ENCODE measurements around the gene DBH.

Gene DBH

GRCh38 chr9:133645021-133645765 is 9.0 kb downstream of the DBH start:
- no peak for DNase-seq

DNA sequence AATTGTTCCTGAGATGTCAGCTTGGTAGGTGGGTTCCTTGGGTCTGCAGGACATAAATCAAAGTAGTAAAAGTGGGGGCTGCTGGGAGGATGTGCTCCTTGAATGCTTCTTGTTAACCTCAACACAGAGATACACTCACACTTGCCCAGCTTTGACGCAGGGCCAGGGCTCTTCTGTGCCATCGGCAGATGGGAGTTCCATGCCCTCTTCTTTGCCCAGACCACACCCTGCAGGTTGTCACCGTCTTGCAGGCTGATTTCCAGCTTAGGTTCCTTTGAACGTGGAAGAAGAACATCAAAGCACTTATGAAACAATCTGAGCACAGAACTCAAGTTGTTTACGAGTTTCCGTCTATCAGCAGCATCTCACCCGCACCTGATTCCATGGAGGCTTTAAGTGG is 11.0 kb downstream of the DBH start:
- DNase-seq, result no peak

DNA sequence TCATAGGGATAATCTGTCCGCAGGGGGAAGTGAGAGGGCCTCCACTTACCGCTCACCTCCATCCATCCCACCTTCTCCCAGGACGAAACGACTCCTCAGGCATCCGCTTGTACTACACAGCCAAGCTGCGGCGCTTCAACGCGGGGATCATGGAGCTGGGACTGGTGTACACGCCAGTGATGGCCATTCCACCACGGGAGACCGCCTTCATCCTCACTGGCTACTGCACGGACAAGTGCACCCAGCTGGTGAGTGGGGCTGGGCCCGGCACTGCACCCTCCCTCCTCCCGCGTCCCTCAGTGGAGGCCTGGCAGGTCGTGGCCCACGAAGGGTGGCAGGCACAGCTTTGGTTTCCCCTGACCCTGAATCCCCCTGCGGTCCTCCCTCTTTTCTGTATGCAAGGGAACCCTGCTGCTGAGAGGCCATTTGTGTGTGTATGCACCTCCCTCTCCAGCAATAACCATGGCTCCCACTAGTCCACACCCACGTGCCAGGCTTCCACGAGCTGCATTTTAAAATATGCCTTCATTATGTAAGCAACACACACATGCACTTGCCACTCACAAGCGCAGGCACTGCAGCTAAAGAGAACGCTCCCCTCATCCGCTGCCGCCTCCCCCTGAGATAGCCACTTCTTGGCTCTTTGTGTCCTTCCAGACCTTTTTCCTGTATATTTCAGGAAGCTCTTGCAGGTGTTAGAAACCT is 11.8 kb downstream of the DBH start:
- DNase-seq, result no peak

GRCh38 chr9:133649194-133649593 is 13.0 kb downstream of the DBH start:
- DNase-seq, result no peak

- no peak for DNase-seq
Observed at GRCh38 chr9:133650026-133650425, 13.9 kb downstream of the DBH start.

DNA sequence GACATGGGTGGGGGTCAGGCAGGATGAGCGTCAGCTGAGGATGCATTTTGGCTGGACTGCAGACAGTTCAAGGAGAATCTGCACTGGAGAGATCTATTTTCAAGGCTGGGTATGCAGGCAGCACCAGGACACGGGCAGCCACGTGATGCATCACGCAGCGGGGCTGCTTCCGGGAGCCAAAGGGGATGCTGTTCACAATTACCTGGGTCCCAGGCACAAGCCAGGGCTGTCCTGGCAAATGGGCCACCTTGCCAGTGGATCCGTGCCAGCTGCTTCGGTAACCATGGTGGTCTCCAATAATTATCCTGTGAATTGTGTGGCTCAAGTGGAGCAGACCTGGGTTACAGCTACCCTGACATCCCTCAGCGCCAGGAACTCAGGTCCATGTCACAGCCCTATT is 17.5 kb downstream of the DBH start:
- DNase-seq, result no peak

DNA sequence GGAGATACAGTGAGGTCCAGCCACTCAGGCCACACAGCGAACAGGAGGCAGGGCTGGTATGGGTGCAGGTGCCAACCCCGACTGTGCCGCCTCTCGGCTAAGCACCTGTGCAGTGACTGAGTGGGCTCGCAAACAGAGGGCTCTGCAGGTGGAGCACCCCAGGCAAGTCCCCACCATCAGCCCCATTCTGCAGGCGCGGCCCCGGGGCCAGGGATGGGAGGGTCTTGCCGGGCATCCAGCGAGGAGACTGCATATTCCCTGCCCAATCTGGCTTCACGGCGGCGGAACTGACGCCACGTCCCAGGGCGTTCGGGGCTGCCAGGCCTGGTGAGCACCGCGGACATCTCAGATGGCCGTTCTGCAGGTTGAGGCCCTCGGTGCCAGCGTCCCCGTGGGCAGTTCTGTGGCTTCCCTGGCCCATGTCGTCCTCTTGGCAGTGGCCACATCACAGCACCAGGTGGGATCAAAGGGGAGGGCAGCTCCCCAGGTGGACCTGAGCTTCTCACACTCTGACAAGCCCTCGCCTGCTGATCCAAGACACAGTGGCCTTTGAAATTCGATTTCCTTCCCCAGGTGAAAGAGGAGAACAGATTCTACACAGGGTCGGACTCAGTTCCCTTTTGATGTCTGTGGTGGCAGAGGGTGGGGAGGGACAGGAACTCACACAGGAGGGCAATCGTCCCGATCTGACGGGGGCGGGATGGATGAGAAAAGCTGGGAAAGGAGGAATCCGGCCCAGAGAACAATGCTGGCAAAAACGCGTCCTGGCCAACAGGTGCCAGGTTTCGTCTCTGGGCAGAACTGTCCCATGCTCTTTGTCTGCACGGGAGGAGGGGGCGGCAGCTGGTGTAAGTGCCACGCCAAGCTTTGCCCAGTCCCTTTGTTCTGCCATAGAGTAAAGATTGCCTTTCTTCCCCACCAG is 18.8 kb downstream of the DBH start:
- DNase-seq, result no peak

DNA sequence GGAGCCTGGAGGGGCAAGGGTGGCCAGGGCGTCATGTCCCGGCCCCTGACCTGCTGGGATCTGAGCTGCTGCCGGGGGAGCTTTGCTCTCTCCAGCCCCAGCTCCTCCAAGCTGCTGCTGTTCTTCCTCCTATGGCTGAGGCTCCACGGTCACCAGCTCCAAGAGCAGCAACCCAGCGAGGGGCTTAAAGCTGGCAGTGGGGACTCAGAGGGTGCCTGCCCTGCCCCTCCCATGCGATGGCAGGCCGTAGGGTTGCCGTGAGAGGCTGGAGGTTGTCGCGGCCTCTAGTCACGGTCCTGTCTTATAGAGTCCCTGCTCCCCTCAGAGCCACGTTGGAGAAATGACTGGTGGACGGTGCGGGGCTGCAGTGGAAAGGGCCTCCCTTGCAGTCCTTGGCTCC is 19.5 kb downstream of the DBH start:
- no peak for DNase-seq

DNA sequence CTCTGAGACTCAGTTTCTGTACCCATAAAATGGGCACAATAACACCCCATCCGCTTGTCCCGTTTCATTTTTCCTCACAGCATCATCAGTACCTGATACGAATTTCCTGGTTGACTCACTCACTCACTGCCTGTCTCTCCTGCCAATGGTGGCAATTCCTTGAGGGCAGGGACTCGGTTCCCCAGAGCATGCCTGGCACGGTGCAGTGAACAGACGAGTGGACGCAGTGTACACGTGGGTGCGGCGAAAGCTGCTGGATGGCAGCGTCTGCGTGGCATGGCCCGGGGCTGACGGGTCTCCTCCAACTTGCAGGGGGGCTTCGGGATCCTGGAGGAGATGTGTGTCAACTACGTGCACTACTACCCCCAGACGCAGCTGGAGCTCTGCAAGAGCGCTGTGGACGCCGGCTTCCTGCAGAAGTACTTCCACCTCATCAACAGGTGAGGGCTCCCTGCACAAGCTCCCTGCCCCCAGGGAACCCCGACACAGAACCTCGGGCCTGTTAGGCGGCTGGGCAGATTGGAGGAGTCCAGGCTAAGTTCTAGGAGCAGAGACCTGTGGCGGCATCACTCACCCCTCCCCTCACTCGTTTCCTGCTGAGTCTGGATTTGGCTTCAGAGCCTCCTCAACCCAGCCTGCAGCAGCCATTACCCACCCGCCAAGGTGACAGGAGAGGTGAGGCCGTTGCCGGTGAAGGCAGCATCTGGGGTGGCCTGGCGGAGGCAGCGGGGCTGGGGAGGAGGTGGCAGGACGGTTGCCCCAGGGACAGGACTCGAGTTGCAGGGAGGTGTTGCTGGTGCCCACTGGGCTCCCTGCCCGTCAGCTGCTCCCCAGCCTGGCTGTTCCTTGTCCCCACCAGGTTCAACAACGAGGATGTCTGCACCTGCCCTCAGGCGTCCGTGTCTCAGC is 20.3 kb downstream of the DBH start:
- no peak for DNase-seq

DNA sequence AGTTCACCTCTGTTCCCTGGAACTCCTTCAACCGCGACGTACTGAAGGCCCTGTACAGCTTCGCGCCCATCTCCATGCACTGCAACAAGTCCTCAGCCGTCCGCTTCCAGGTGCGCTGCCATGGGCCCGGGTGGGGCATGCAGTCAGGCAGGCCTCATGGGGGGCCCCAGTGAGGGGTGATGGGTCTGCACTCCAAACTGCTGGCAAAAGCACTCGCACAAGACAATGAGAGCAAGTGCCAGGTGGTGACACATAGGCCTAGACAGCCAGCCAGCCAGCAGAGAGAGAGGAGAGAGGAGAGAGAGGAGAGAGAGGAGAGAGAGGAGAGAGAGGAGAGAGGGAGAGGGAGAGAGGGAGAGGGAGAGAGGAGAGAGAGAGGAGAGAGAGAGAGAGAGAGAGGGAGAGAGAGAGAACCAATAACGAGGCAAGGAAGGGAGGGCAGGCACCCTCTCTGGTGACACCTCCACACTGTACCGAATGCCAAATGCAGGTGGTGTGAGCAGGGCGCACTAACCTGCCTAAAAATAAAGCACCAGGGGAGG is 21.0 kb downstream of the DBH start:
- DNase-seq, result no peak

GRCh38 chr9:133658442-133659431 is 22.6 kb downstream of the DBH start:
- no peak for DNase-seq

- no peak for DNase-seq
Observed at GRCh38 chr9:133659516-133659915, 23.4 kb downstream of the DBH start.

- no peak for DNase-seq
Observed at GRCh38 chr9:133661846-133662540, 25.8 kb downstream of the DBH start.

GRCh38 chr9:133664173-133665050 is 28.2 kb downstream of the DBH start:
- no peak for DNase-seq

DNA sequence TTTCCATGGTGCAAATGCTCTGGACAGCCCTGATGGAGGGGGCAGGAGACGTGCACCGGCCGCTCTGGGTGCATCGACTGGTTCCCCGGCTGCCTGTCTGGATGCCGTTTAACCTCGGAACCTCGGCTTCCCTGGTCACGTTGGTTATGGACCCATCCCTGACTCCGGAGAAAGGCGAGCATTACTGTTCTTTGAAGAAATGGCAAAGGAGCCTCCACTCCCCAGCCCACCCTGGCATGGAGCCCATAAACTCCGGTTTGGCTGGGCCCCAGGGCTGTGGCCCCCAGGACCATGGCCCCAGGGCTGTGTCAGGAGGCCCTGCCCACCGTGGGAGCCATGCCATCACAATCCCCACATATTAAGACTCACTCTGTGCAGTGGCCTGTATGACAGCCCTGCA is 28.9 kb downstream of the DBH start:
- DNase-seq, result no peak

- DNase-seq, result no peak
Observed at GRCh38 chr9:133665535-133665934, 29.4 kb downstream of the DBH start.

- no peak for DNase-seq
Observed at GRCh38 chr9:133666387-133666786, 30.2 kb downstream of the DBH start.

DNA sequence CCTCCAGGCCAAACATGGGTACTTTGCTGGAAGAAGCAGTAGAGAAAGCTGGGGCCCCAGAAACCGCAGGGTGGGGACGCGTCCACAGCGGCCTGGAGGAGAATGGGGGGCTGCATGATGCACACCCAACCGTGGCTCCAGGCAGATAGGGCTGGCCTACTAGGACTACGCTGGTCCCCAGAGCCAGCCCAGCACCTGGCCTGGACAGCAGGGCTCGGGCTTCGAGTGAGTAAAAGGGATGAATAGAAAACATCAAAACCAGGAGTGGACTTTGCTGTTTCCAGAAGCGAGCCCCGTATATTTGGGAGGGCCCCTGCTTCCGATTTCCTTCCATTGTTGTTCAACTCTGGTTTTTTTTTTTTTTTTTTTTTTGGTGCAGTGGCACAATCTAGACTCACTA is 30.7 kb downstream of the DBH start:
- no peak for DNase-seq

Measured in effector CD8-positive, alpha-beta T cell (primary cell).